NCI-H2196 treated with DMSO at 0.1 percent for 48 hours (cell line): ENCODE results near the gene AGAP2.
"Not testable (repeated sequence)": the region's sequence is repeated elsewhere in the genome, so short reads cannot be mapped to it uniquely, and the experiment has no call there.

Source experiments
- DNase-seq: peaks from one replicate; lab custom pipeline; 2025; ENCODE audit not compliant: unreplicated experiment; lab: John Stamatoyannopoulos, UW

The AGAP2 gene

GRCh38 chr12:57724003-57724935 lies 14.3 kb downstream of the AGAP2 start:
- DNase-seq: no peak

GRCh38 chr12:57723630-57723962 lies 14.9 kb downstream of the AGAP2 start:
- no peak for DNase-seq

GRCh38 chr12:57722716-57723629 lies 15.6 kb downstream of the AGAP2 start:
- no peak for DNase-seq

- DNase-seq: not testable (repeated sequence)
Observed at GRCh38 chr12:57721846-57722608, 16.5 kb downstream of the AGAP2 start.

- no peak for DNase-seq
Observed at GRCh38 chr12:57720606-57721595, 17.6 kb downstream of the AGAP2 start.

GRCh38 chr12:57719777-57720605 lies 18.6 kb downstream of the AGAP2 start:
- no peak for DNase-seq

GRCh38 chr12:57718641-57719528 lies 19.7 kb downstream of the AGAP2 start:
- no peak for DNase-seq

- no peak for DNase-seq
Observed at GRCh38 chr12:57717846-57718640, 20.5 kb downstream of the AGAP2 start.

GRCh38 chr12:57717131-57717530 lies 21.4 kb downstream of the AGAP2 start:
- DNase-seq: no peak

GRCh38 chr12:57716305-57716704 lies 22.2 kb downstream of the AGAP2 start:
- DNase-seq: no peak

- DNase-seq: no peak
Observed at GRCh38 chr12:57715786-57716185, 22.8 kb downstream of the AGAP2 start.

- not testable (repeated sequence) for DNase-seq
Observed at GRCh38 chr12:57715036-57715748, 23.4 kb downstream of the AGAP2 start.

- no peak for DNase-seq
Observed at GRCh38 chr12:57713209-57713608, 25.3 kb downstream of the AGAP2 start.

- DNase-seq: no peak
Observed at GRCh38 chr12:57712701-57713100, 25.8 kb downstream of the AGAP2 start.

GRCh38 chr12:57708296-57708695 lies 30.2 kb downstream of the AGAP2 start:
- DNase-seq: no peak

- no peak for DNase-seq
Observed at GRCh38 chr12:57707250-57707649, 31.3 kb downstream of the AGAP2 start.

GRCh38 chr12:57700317-57700716 lies 38.2 kb downstream of the AGAP2 start:
- no peak for DNase-seq
